GM12878 (cell line): ENCODE results near the gene CCDC61. TPM values are rescaled to one million over a fixed set of nuclear protein-coding genes. Genes with fewer than 3 reads are reported as not detected.

ENCODE experiments used
- ATAC-seq: fragments of 200-7000 bp; cut with Tn5 transposase; 3 replicates; pipeline ENCODE4 v1.9.1; 2020; ENCODE audit warnings: mild to moderate bottlenecking, moderate library complexity
- BruUV-seq: library from RNA; stranded (reverse); fragments of 400-500 nt; replicated peaks from 2 replicates; lab custom pipeline; 2021; lab: Mats Ljungman, UMichigan
- CTCF ChIA-PET: fragments of 300-600 bp; sonication (Branson Sonifier 250); formaldehyde crosslinking; extraction: SDS; loops from one replicate; lab custom pipeline; 2021; ENCODE audit warnings: inconsistent platforms; lab: Yijun Ruan, JAX
- POLR2A ChIA-PET: fragments of 350-600 bp; formaldehyde crosslinking; extraction: SDS; loops from one replicate; lab custom pipeline; 2021; ENCODE audit warnings: inconsistent platforms; lab: Charles Lee
- RAD21 ChIA-PET: fragments of 300-600 bp; sonication (Branson Sonifier 250); formaldehyde crosslinking; loops from one replicate; lab custom pipeline; 2023; ENCODE audit warnings: antibody characterized with exemption; ENCODE audit not compliant: unreplicated experiment; lab: Charles Lee
- SMC1A ChIA-PET: fragments of 300-600 bp; sonication (Branson Sonifier 250); formaldehyde crosslinking; loops from one replicate; lab custom pipeline; 2023; ENCODE audit not compliant: unreplicated experiment, uncharacterized antibody; lab: Charles Lee
- DNase-seq: peaks from one replicate; pipeline ENCODE4 v3.0.0-alpha.2; 2011; ENCODE audit warnings: low read depth, low spot score
- FAIRE-seq: peaks from 3 replicates; lab custom pipeline; 2011; peaks lifted over from hg19 to GRCh38; lab: Jason Lieb, UNC
- H2AFZ ChIP-seq: 2 replicates; pipeline ENCODE4 v1.6.0; 2011; ENCODE audit warnings: low read depth, low read length, control low read depth; ENCODE audit not compliant: control insufficient read depth
- H3K27ac ChIP-seq: 2 replicates; pipeline ENCODE4 v1.5.1; 2011; ENCODE audit warnings: control low read depth; ENCODE audit not compliant: control insufficient read depth, insufficient read depth
- H3K27me3 ChIP-seq, 2 experiments: replicated peaks in 1 of 2; 2 replicates each; pipeline versions ENCODE4 v1.6.0 to v1.6.1; 2011; ENCODE audit warnings: low read length in 1 of 2; ENCODE audit not compliant: control insufficient read depth in 2 of 2, insufficient read depth in 2 of 2
- H3K36me3 ChIP-seq, 2 experiments: 2 replicates each; pipeline ENCODE4 v1.5.1; 2011; ENCODE audit warnings: low read length in 1 of 2; ENCODE audit not compliant: control insufficient read depth in 2 of 2, insufficient read depth in 2 of 2
- H3K4me1 ChIP-seq: 2 replicates; pipeline ENCODE4 v1.6.1; 2011; ENCODE audit warnings: mild to moderate bottlenecking, low read length, moderate library complexity, mixed read lengths; ENCODE audit not compliant: control insufficient read depth, insufficient read depth
- H3K4me2 ChIP-seq: 2 replicates; pipeline ENCODE4 v1.6.0; 2011; ENCODE audit warnings: control low read depth; ENCODE audit not compliant: control insufficient read depth, insufficient read depth
- H3K4me3 ChIP-seq: fragments of 200-600 bp; sonication (generic); 2 replicates; pipeline ENCODE4 v1.5.1; 2016
- H3K79me2 ChIP-seq: 2 replicates; pipeline ENCODE4 v1.6.0; 2011; ENCODE audit warnings: low read length; ENCODE audit not compliant: control insufficient read depth, insufficient read depth
- H3K9ac ChIP-seq: 2 replicates; pipeline ENCODE4 v1.8.0; 2011; ENCODE audit warnings: low read length, control low read depth, mixed read lengths; ENCODE audit not compliant: control insufficient read depth, insufficient read depth
- H3K9me3 ChIP-seq: replicated peaks from 3 replicates; pipeline ENCODE4 v1.5.1; 2011; ENCODE audit warnings: mild to moderate bottlenecking, low read length; ENCODE audit not compliant: control insufficient read depth, insufficient read depth
- H4K20me1 ChIP-seq: 2 replicates; pipeline ENCODE4 v1.6.0; 2011; ENCODE audit not compliant: control insufficient read depth, insufficient read depth
- CEBPB ChIP-seq, 2 experiments: fragments of 150-350 bp in 1 of 2; IDR thresholded peaks; 2 replicates each; pipeline ENCODE4 v1.6.1; 2012 to 2014; ENCODE audit warnings: low read depth in 2 of 2, low read length in 2 of 2, borderline replicate concordance in 1 of 2, inconsistent platforms in 1 of 2
- CHD4 ChIP-seq: fragments of 200-600 bp; sonication (generic); IDR thresholded peaks from 2 replicates; pipeline ENCODE4 v1.6.1; 2016; ENCODE audit warnings: mild to moderate bottlenecking
- CREB1 ChIP-seq: IDR thresholded peaks from 2 replicates; pipeline ENCODE4 v1.6.1; 2012; ENCODE audit warnings: low read depth, mild to moderate bottlenecking, inconsistent platforms
- HDAC6 ChIP-seq: fragments of 200-600 bp; sonication (generic); IDR thresholded peaks from one replicate; pipeline ENCODE4 v1.8.0; 2017; ENCODE audit warnings: antibody characterized with exemption; ENCODE audit not compliant: unreplicated experiment
- JUNB ChIP-seq: IDR thresholded peaks from 2 replicates; pipeline ENCODE4 v1.6.1; 2016; ENCODE audit warnings: antibody characterized with exemption, mild to moderate bottlenecking
- KAT2A ChIP-seq: conservative IDR thresholded peaks from 2 replicates; pipeline ENCODE4 v1.6.1; 2011; ENCODE audit warnings: low read depth, low read length; ENCODE audit not compliant: control insufficient read depth
- MXI1 ChIP-seq: fragments of 150-350 bp; IDR thresholded peaks from 2 replicates; pipeline ENCODE4 v1.6.1; 2011; ENCODE audit warnings: low read depth, mild to moderate bottlenecking, inconsistent platforms, low read length, improper control_type of control experiment
- NFYA ChIP-seq: IDR thresholded peaks from 2 replicates; pipeline ENCODE4 v1.6.1; 2011; ENCODE audit warnings: low read depth, mild to moderate bottlenecking, low read length, improper control_type of control experiment, borderline replicate concordance
- RB1 ChIP-seq: fragments of 450-650 bp; formaldehyde crosslinking; IDR thresholded peaks from 2 replicates; pipeline ENCODE4 v1.6.1; 2017; ENCODE audit warnings: mild to moderate bottlenecking, borderline replicate concordance
- SIX5 ChIP-seq: IDR thresholded peaks from 2 replicates; pipeline ENCODE4 v1.6.1; 2011; ENCODE audit warnings: mild to moderate bottlenecking, low read depth, low read length, moderate library complexity; ENCODE audit not compliant: severe bottlenecking
- SMC3 ChIP-seq: IDR thresholded peaks from 2 replicates; pipeline ENCODE4 v1.6.1; 2011; ENCODE audit warnings: low read length, improper control_type of control experiment, borderline replicate concordance
- SP1 ChIP-seq: IDR thresholded peaks from one replicate; pipeline ENCODE4 v1.6.1; 2011; ENCODE audit warnings: low read depth, low read length
- SREBF2 ChIP-seq: IDR thresholded peaks from 2 replicates; pipeline ENCODE4 v1.6.1; 2012; ENCODE audit warnings: mild to moderate bottlenecking, low read length
- USF2 ChIP-seq: IDR thresholded peaks from 2 replicates; pipeline ENCODE4 v1.6.1; 2011; ENCODE audit warnings: low read depth, low read length, improper control_type of control experiment, borderline replicate concordance
- YBX1 ChIP-seq: fragments of 450-650 bp; IDR thresholded peaks from 2 replicates; pipeline ENCODE4 v1.6.1; 2016; ENCODE audit warnings: antibody characterized with exemption
- ZZZ3 ChIP-seq: IDR thresholded peaks from 2 replicates; pipeline ENCODE4 v1.6.1; 2011; ENCODE audit warnings: low read depth; ENCODE audit not compliant: control insufficient read depth, insufficient read length
- WGBS: methylation state at CpG from one replicate; pipeline ENCODE4 v1.1.6; 2016; ENCODE audit warnings: low lambda C conversion rate; ENCODE audit not compliant: insufficient replicate concordance, insufficient coverage; ENCODE audit errors: missing lambda C conversion rate; 5-methylcytosine and 5-hydroxymethylcytosine counted together
- in situ Hi-C: fragments of 300-500 bp; cut with MboI; formaldehyde crosslinking; loops from 9 replicates; pipeline ENCODE4 v1.14.3; 2018; ENCODE audit warnings: mixed read lengths
- intact Hi-C: fragments of 100-400 bp; cut with micrococcal nuclease; formaldehyde crosslinking; loops from one replicate; pipeline ENCODE4 v1.14.2; 2022; ENCODE audit not compliant: unreplicated experiment
- polyA plus RNA-seq, 11 experiments: library from polyadenylated mRNA; depleted of rRNA in 4 of 11; unstranded in 6 of 11; stranded (reverse) in 5 of 11; fragments of >200 nt; fragmentation: Nextera tagmentation in 4 of 11; fragmentation: Illumina TruSeq in 1 of 11; extraction: Ambion mirVana in 4 of 11; extraction: Trizol in 1 of 11; gene quantifications; 1 replicate in 1 of 11; 2 replicates in 10 of 11; pipeline versions ENCODE4 v1.2.1 to v1.2.3, GENCODE V29; 2011 to 2016; ENCODE audit warnings: inconsistent platforms in 2 of 11, missing spikeins in 2 of 11, low read depth in 1 of 11
- total RNA-seq, 4 experiments: library from RNA; depleted of rRNA in 3 of 4; stranded (reverse); fragments of >200 nt in 3 of 4; fragmentation: Illumina TruSeq in 1 of 4; extraction: Trizol in 1 of 4; gene quantifications; 2 replicates each; pipeline versions ENCODE4 v1.2.1 to v1.2.3, GENCODE V29; 2013 to 2021
- TF ChIP-seq, protein P1 (sequence below): IDR thresholded peaks from 2 replicates; pipeline ENCODE4 v1.6.1; 2012; ENCODE audit warnings: low read length, inconsistent platforms
- TF ChIP-seq, protein P2 (sequence below): fragments of 450-650 bp; IDR thresholded peaks from 2 replicates; pipeline ENCODE4 v1.6.1; 2017; ENCODE audit warnings: mild to moderate bottlenecking, moderate library complexity

The CCDC61 gene
- total and polyA plus RNA-seq, 10 of the 15 experiments (the other 5 are each of a cell fraction or from before 2014, with no cell fraction given) = 0.27 to 27.1 (median 8.7) TPM

DNA sequence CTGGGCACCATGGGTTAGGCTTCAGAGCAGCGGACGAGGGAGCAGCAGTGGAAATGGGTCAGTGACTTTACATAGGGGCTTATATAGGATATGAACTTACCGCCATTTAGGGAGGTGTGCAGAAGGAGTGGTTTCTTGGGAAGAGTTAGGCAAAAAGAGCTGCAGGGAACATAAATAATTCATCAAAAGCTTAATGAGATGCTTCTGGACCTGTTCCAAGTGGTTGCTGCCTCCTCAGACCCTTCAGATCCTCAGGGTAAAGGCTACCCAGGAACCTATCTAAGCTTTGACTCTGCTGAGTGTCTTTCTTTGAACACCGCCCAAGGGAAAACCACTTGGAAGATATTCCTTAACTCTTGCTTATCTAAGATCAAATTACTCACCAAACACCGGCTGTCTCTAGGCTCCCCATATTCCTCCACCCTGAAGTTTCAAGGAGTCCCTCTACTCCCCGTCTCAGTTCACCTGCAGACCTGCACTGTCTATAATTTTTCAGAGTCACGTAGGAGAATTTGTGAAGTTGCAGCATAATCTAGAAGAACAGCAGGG, 45.8 kb downstream of the CCDC61 start, which contains the start of gene IGFL4:
Gene IGFL4 (minus strand): TSS at position 51 of the 549 bp plus-strand sequence. CDS start 40 bp downstream, at position 11.
- no peak within 1 kb of the TSS for H3K27ac ChIP-seq
- no peaks in the 10 kb centered on the region for H3K4me1 ChIP-seq
- in situ Hi-C loops = no loop called here
- RAD21 ChIA-PET = interaction anchor here (1.2 kb wide), 1 partner anchor 12 kb away, joined by 4 read pairs; no protein-coding TSS in a partner anchor
- peaks cover 3 to 5% of the 10 kb centered on the region in 2 experiments; a peak in 3 of 4 replicates for H3K27me3 ChIP-seq
- DNase-seq (no peak), FAIRE-seq (no peak), ATAC-seq (no peak)
- no peak within 1 kb of the TSS for H3K4me3 ChIP-seq
- 54% methylated on average over 7 of the region's 7 CpGs for WGBS
- H3K36me3 ChIP-seq = no peaks in the 10 kb centered on the region
- H3K9ac ChIP-seq = no peak within 1 kb of the TSS
- H3K79me2 ChIP-seq = no peaks in the 10 kb centered on the region
- POLR2A ChIA-PET = no interaction called here
- intact Hi-C loops = no loop called here
- H3K4me2 ChIP-seq = no peak within 1 kb of the TSS
- CTCF ChIA-PET = interaction anchor here (1.0 to 1.3 kb wide), 2 partner anchors 12 to 39 kb away, joined by 3 to 4 read pairs; no protein-coding TSS in a partner anchor
- SMC1A ChIA-PET = interaction anchor here (1.5 kb wide), 1 partner anchor 13 kb away, joined by 3 read pairs; no protein-coding TSS in a partner anchor
- TF ChIP-seq JUNB = no peak
- TF ChIP-seq YBX1 = no peak
- no peak for TF ChIP-seq USF2
- TF ChIP-seq ZZZ3 = no peak
- TF ChIP-seq SIX5 = no peak
- no peak for TF ChIP-seq MXI1
- no peak for TF ChIP-seq CHD4
- TF ChIP-seq CREB1 = no peak
- TF ChIP-seq KAT2A = no peak
- TF ChIP-seq, protein P1, sequence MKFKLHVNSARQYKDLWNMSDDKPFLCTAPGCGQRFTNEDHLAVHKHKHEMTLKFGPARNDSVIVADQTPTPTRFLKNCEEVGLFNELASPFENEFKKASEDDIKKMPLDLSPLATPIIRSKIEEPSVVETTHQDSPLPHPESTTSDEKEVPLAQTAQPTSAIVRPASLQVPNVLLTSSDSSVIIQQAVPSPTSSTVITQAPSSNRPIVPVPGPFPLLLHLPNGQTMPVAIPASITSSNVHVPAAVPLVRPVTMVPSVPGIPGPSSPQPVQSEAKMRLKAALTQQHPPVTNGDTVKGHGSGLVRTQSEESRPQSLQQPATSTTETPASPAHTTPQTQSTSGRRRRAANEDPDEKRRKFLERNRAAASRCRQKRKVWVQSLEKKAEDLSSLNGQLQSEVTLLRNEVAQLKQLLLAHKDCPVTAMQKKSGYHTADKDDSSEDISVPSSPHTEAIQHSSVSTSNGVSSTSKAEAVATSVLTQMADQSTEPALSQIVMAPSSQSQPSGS = no peak
- TF ChIP-seq, protein P2, sequence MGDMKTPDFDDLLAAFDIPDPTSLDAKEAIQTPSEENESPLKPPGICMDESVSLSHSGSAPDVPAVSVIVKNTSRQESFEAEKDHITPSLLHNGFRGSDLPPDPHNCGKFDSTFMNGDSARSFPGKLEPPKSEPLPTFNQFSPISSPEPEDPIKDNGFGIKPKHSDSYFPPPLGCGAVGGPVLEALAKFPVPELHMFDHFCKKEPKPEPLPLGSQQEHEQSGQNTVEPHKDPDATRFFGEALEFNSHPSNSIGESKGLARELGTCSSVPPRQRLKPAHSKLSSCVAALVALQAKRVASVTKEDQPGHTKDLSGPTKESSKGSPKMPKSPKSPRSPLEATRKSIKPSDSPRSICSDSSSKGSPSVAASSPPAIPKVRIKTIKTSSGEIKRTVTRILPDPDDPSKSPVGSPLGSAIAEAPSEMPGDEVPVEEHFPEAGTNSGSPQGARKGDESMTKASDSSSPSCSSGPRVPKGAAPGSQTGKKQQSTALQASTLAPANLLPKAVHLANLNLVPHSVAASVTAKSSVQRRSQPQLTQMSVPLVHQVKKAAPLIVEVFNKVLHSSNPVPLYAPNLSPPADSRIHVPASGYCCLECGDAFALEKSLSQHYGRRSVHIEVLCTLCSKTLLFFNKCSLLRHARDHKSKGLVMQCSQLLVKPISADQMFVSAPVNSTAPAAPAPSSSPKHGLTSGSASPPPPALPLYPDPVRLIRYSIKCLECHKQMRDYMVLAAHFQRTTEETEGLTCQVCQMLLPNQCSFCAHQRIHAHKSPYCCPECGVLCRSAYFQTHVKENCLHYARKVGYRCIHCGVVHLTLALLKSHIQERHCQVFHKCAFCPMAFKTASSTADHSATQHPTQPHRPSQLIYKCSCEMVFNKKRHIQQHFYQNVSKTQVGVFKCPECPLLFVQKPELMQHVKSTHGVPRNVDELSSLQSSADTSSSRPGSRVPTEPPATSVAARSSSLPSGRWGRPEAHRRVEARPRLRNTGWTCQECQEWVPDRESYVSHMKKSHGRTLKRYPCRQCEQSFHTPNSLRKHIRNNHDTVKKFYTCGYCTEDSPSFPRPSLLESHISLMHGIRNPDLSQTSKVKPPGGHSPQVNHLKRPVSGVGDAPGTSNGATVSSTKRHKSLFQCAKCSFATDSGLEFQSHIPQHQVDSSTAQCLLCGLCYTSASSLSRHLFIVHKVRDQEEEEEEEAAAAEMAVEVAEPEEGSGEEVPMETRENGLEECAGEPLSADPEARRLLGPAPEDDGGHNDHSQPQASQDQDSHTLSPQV = no peak
- no peak for TF ChIP-seq CEBPB (IDR thresholded peaks at IDR 0.05; ENCODE audit: borderline replicate concordance in 1 of 2, low read depth in 2 of 2, low read length in 2 of 2)
- no peak for TF ChIP-seq SREBF2
- no peak for TF ChIP-seq RB1
- no peak for TF ChIP-seq HDAC6
- TF ChIP-seq SMC3 = no peak
- no peak for TF ChIP-seq NFYA
- no peak for TF ChIP-seq SP1
- H2AFZ ChIP-seq = no peak within 1 kb of the TSS
- no peaks in the 10 kb centered on the region for H4K20me1 ChIP-seq
- BruUV-seq = no TSS peak
- H3K9me3 ChIP-seq = no peaks in the 10 kb centered on the region
